Activated T-cell treated with anti-CD3 and anti-CD28 coated beads, Interleukin-2, amount 50 U/mL, for 24 hours (primary cell): Measurements from ENCODE around the gene ZDHHC19.
"Not testable (repeated sequence)": the region's sequence is repeated elsewhere in the genome, so short reads cannot be mapped to it uniquely, and the experiment has no call there.

ENCODE experiments used
- DNase-seq: peaks from one replicate; pipeline ENCODE4 v3.0.0-alpha.2; 2020
- H3K27ac Mint-ChIP-seq: 2 replicates; pipeline ENCODE4 v1.8.0; 2020; ENCODE audit warnings: mild to moderate bottlenecking, mixed read lengths
- H3K27me3 Mint-ChIP-seq: 2 replicates; pipeline ENCODE4 v1.8.0; 2020; ENCODE audit warnings: mixed read lengths
- H3K36me3 Mint-ChIP-seq: 2 replicates; pipeline ENCODE4 v1.8.0; 2020; ENCODE audit warnings: low read depth, mixed read lengths
- H3K4me1 Mint-ChIP-seq: 2 replicates; pipeline ENCODE4 v1.8.0; 2020; ENCODE audit warnings: low read depth, mixed read lengths
- H3K4me3 Mint-ChIP-seq: 2 replicates; pipeline ENCODE4 v1.8.0; 2020; ENCODE audit warnings: mild to moderate bottlenecking, moderate library complexity, mixed read lengths
- H3K9me3 Mint-ChIP-seq: 2 replicates; pipeline ENCODE4 v1.8.0; 2020; ENCODE audit warnings: mixed read lengths

Gene ZDHHC19

DNA sequence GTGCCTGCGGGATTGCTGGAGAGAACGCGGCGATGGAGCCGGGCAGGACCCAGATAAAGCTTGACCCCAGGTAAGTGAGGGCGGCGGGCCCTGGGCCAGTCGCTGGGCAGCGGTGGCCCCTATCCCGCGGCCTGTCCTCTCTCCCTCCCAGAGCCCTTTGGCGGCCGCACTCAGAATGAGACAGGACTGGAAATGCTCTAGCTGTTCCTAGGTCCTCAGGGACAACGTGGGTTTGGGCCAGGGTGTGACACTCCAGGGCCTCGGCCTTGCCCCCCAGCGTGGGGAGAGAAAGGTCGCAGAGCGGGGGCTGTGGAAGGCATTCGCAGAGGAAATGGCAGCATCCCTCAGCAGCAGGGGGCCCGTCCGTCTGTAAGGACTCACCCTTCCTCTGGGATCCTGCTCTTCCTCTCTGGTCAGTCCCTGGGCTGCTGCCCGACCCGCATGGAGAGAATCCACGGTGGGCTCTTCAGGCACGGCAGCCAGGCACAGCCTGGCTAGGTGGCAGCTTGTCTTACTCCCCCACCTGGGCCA is 5.5 kb upstream of the ZDHHC19 start:
- DNase-seq: no peak
- Mint-ChIP-seq H3K27ac (no peak overlapping the region), H3K27me3 (no peaks in the 10 kb centered on the region), H3K36me3 (no peaks in the 10 kb centered on the region), H3K4me3 (no peak overlapping the region), H3K4me1 (peaks cover 29% of the 10 kb centered on the region), H3K9me3 (no peaks in the 10 kb centered on the region)

- Mint-ChIP-seq H3K27me3 (no peaks in the 10 kb centered on the region), H3K36me3 (no peaks in the 10 kb centered on the region), H3K9me3 (no peaks in the 10 kb centered on the region), H3K4me1 (peaks cover 29% of the 10 kb centered on the region), H3K4me3 (no peak within 1 kb of the TSS), H3K27ac (peak within 1 kb of the TSS; percentile 53)
- DNase-seq: no peak
Measured at GRCh38 chr3:196216089-196216564, 4.9 kb upstream of the ZDHHC19 start, which contains the start of gene SLC51A. Gene SLC51A (plus strand): TSS chr3:196216534. CDS start chr3:196216713, 179 bp downstream.

GRCh38 chr3:196215493-196216020 is 4.4 kb upstream of the ZDHHC19 start:
- DNase-seq: no peak
- no peak overlapping the region for H3K4me3 Mint-ChIP-seq
- no peaks in the 10 kb centered on the region for H3K27me3 Mint-ChIP-seq
- peaks cover 29% of the 10 kb centered on the region for H3K4me1 Mint-ChIP-seq
- H3K27ac Mint-ChIP-seq: no peak overlapping the region
- H3K9me3 Mint-ChIP-seq: no peaks in the 10 kb centered on the region
- H3K36me3 Mint-ChIP-seq: no peaks in the 10 kb centered on the region

GRCh38 chr3:196214783-196215441 is 3.7 kb upstream of the ZDHHC19 start:
- H3K9me3 Mint-ChIP-seq: no peaks in the 10 kb centered on the region
- no peaks in the 10 kb centered on the region for H3K27me3 Mint-ChIP-seq
- peaks cover 25% of the 10 kb centered on the region for H3K4me1 Mint-ChIP-seq
- no peaks in the 10 kb centered on the region for H3K36me3 Mint-ChIP-seq
- no peak for DNase-seq
- H3K27ac Mint-ChIP-seq: no peak overlapping the region
- H3K4me3 Mint-ChIP-seq: no peak overlapping the region

GRCh38 chr3:196209944-196210672 is 1.1 kb downstream of the ZDHHC19 start:
- not testable (repeated sequence) for H3K4me3 Mint-ChIP-seq, H3K36me3 Mint-ChIP-seq, H3K9me3 Mint-ChIP-seq, H3K27ac Mint-ChIP-seq, H3K27me3 Mint-ChIP-seq, DNase-seq
- H3K4me1 Mint-ChIP-seq: peaks cover 13% of the 10 kb centered on the region

- no peaks in the 10 kb centered on the region for H3K27me3 Mint-ChIP-seq
- no peak for DNase-seq
- H3K4me1 Mint-ChIP-seq: peaks cover 13% of the 10 kb centered on the region
- no peak overlapping the region for H3K4me3 Mint-ChIP-seq
- no peaks in the 10 kb centered on the region for H3K36me3 Mint-ChIP-seq
- no peak overlapping the region for H3K27ac Mint-ChIP-seq
- H3K9me3 Mint-ChIP-seq: no peaks in the 10 kb centered on the region
Measured at GRCh38 chr3:196208942-196209695, 2.1 kb downstream of the ZDHHC19 start.

- H3K27ac Mint-ChIP-seq: peak overlapping the region; percentile 33
Measured at GRCh38 chr3:196207833-196208607, 3.2 kb downstream of the ZDHHC19 start.

GRCh38 chr3:196207159-196207832 is 3.9 kb downstream of the ZDHHC19 start:
- Mint-ChIP-seq H3K36me3 (no peaks in the 10 kb centered on the region), H3K27ac (peak overlapping the region; percentile 29), H3K4me1 (peaks cover 13% of the 10 kb centered on the region), H3K4me3 (peak overlapping the region; percentile 76), H3K27me3 (no peaks in the 10 kb centered on the region), H3K9me3 (no peaks in the 10 kb centered on the region)
- DNase-seq: peak; percentile 56

More at GRCh38 chr3:196207833-196208607, 3.2 kb downstream of the ZDHHC19 start:
- Mint-ChIP-seq H3K4me3 (peak overlapping the region; percentile 76), H3K4me1 (peaks cover 13% of the 10 kb centered on the region), H3K36me3 (no peaks in the 10 kb centered on the region), H3K9me3 (no peaks in the 10 kb centered on the region), H3K27me3 (no peaks in the 10 kb centered on the region)
- DNase-seq: peak; percentile 67

DNA sequence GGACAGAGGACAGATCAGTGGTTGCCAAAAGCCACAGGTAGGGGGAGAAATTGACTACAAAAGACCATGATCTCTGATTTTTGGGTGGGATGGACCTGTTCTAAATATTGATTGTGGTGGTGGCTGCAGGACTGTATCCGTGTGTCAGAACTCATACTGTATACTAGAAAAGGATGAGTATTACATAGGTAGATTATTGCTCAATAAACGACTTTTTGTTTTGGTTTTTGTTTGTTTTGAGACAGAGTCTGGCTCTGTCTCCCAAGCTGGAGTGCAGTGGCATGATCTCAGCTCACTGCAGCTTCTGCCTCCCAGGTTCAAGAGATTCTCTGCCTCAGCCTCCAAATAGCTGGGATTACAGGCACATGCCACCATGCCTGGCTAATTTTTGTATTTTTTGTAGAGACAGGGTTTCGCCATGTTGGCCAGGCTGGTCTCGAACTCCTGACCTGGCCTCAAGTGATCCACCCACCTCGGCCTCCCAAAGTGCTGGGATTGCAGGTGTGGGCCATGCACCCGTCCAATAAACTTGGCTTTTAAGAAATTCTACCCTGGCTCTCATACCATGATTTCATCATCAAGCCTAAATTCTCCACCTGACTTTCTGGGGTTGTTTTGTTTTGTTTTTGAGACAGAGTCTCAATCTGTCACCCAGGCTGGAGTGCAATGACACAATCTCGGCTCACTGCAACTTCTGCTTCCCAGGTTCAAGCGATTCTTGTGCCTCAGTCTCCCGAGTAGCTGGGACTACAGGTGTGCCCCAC is 5.6 kb downstream of the ZDHHC19 start:
- H3K36me3 Mint-ChIP-seq, DNase-seq: not testable (repeated sequence)

DNA sequence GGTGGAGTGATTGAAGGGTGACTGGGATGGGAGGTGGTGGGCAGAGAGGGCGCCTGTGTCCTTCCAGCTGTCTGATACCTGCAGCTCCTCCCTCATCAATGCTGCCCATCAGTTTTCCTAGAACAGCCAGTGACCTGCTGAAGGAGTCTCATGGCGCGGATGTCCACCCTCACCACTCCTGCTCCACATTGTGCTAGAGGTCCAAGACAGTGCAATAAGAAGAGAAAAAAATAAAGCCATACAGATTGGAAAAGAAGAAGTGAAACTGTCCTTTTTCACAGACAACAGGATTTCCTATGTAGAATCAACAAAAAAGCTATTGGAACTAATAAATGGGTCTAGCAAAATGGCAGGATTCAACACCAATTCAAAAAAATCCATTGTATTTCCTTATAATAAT is 7.4 kb downstream of the ZDHHC19 start:
- no peaks in the 10 kb centered on the region for H3K9me3 Mint-ChIP-seq
- no peak overlapping the region for H3K27ac Mint-ChIP-seq
- peaks cover 13% of the 10 kb centered on the region for H3K4me1 Mint-ChIP-seq
- no peaks in the 10 kb centered on the region for H3K36me3 Mint-ChIP-seq
- H3K4me3 Mint-ChIP-seq: no peak overlapping the region
- no peak for DNase-seq
- H3K27me3 Mint-ChIP-seq: no peaks in the 10 kb centered on the region

More for the DNA sequence above, 5.6 kb downstream of the ZDHHC19 start:
- peaks cover 13% of the 10 kb centered on the region for H3K4me1 Mint-ChIP-seq
- not testable (repeated sequence) for H3K9me3 Mint-ChIP-seq, H3K27me3 Mint-ChIP-seq, H3K27ac Mint-ChIP-seq, H3K4me3 Mint-ChIP-seq

DNA sequence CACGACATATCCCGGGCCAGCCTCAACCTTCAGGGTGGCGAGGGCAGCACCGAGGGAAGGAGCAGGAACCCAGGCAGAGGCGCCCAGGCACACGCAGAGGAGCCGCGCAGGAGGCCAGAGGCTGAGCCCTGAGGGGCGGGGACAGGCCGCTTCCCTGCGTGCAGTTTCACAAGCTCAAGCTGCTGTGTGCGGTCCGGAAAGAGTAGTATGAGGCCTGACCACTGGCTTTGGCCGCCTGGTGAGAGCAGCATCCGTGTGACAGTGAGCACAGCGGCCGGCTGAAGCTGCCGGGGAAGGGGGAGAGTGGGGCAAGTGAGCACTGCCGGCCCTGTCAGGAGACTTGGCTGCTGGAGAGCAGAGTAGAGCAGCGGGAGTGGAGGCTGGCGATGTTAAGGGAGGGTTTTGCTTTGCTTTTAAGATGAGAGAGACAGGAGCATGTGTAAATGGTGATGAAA is 8.7 kb downstream of the ZDHHC19 start:
- H3K9me3 Mint-ChIP-seq: no peaks in the 10 kb centered on the region
- no peaks in the 10 kb centered on the region for H3K36me3 Mint-ChIP-seq
- DNase-seq: no peak
- H3K27ac Mint-ChIP-seq: no peak overlapping the region
- no peak overlapping the region for H3K4me3 Mint-ChIP-seq
- H3K27me3 Mint-ChIP-seq: no peaks in the 10 kb centered on the region
- peaks cover 6% of the 10 kb centered on the region for H3K4me1 Mint-ChIP-seq

DNA sequence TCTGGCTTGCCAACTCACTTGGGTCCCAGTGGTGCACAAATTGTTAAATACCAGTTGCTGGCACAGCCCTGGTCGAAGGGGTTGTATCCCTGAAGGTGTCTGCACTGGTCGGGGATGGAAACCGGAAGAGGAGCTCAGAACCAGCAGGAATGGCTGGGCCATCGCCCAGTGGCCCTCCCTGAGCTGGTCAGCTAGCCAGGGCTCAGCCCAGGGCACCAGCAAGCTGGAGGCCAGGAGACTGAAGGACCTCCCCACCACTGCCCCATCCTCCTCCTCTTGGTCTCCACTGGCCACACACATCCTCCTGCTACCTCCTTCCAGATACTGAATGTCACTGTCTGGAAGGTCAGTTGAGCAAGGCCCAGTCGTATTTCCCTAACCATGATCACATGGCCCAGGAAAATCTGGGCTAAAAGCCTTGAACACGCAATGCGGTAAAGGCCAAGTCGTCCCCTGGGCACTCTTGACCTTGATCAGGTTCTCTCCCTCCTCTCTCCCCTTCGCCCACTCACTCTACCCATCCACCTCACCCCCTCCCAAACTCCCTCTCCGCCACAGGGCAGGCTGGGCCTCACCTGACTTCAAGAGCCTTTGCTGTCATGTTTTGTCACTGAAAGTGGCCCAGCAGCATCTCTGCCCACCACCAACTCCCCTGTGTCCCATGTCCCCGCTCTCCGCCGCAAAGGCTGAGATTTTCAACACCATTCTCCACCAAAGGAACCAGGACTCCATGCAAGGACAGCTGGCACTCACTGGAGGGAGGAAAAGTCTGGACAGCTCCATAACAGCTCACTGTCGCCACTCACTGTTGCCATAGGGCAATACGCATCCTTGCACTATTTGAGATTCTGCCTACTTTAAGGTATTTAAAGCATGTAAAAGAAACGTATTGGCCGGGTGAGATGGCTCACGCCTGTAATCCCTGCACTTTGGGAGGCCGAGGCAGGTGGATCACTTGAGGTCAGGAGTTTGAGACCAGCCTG is 12.1 kb downstream of the ZDHHC19 start:
- Mint-ChIP-seq H3K4me1 (peaks cover 19% of the 10 kb centered on the region), H3K9me3 (no peaks in the 10 kb centered on the region), H3K4me3 (no peak overlapping the region), H3K27ac (no peak overlapping the region), H3K36me3 (no peaks in the 10 kb centered on the region), H3K27me3 (no peaks in the 10 kb centered on the region)
- DNase-seq: no peak
